GM18868 (cell line): ENCODE results near the gene CETP.
A peak's percentile ranks its signal among the peaks of the same experiment; 100 is the strongest.

Source experiments
- ATAC-seq: cut with Tn5 transposase; IDR thresholded peaks from one replicate; pipeline ENCODE4 v1.9.1; 2021; ENCODE audit warnings: mild to moderate bottlenecking, moderate library complexity; ENCODE audit not compliant: unreplicated experiment

The CETP gene

GRCh38 chr16:56961851-56962281, at the start of gene CETP:
Gene CETP (plus strand): TSS chr16:56961950. CDS start chr16:56961980, 30 bp downstream.
- no peak for ATAC-seq

DNA sequence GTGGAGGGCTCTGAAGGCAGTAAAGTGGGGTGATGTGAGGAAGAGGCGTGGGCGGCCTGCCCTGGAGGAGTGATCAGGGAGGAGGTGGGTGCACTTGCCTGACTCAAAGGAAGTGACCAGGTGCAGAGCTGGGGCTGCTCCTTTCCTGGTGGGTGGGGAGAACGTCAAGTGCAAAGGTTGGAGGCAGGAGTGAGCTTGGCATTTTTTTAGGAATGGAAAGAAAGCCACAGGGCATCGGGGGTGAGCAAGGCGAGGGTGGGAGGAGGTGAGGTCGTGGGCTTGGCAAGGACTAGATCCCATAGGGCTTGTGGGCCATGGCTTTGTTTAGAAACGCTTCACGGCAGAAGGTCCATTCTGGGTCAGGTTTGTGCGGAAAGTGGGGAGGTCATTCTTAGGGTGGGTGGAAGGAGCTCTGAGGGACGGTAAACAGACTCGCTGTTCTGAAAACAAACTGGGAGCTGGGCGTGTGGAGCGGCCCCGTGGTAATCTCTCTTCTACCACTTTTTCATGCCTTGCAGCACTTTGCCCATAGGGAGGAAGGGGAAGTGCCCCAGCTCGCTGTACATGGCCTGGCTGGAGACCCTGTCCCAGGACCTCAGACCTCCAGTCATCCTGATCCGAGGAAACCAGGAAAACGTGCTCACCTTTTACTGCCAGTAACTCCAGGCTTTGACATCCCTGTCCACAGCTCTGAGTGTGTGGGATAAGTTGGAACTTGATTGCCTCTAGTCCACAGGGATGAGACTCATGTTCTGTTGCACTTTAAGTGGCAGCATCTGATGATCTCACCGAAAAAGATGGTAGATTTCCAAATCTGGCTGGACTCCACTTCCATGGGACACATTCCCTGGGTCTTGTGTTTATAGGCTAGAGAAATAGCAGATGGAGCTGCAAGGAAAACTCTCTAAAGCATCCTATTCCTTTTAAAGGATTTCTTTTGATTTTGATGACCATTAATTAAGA, 48.7 kb upstream of the CETP start:
- ATAC-seq = no peak

DNA sequence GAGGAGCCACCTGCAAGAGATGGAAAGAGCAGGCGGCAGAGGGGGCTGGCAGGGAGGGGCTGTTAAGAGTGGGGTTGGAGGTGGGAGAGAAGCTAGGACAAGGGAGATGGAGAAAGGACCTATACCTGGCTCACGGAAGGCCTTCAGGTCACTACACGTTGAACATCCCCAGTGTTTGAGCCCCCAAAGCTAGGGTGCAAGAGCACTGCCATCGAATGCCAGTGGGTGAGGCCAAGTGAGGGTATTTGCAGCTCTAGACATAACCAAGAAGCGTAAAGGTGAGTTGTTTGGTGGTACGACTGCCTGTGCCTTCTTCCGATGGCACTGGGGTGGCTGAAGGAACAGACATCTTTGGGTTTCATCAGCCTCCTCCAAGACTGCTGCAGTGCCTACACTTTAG, 46.9 kb upstream of the CETP start:
- ATAC-seq = no peak

GRCh38 chr16:56915336-56916119, 46.2 kb upstream of the CETP start:
- no peak for ATAC-seq

GRCh38 chr16:56916571-56917403, 45.0 kb upstream of the CETP start:
- peak; percentile 78 for ATAC-seq

- no peak for ATAC-seq
Observed at GRCh38 chr16:56918467-56919012, 43.2 kb upstream of the CETP start.

DNA sequence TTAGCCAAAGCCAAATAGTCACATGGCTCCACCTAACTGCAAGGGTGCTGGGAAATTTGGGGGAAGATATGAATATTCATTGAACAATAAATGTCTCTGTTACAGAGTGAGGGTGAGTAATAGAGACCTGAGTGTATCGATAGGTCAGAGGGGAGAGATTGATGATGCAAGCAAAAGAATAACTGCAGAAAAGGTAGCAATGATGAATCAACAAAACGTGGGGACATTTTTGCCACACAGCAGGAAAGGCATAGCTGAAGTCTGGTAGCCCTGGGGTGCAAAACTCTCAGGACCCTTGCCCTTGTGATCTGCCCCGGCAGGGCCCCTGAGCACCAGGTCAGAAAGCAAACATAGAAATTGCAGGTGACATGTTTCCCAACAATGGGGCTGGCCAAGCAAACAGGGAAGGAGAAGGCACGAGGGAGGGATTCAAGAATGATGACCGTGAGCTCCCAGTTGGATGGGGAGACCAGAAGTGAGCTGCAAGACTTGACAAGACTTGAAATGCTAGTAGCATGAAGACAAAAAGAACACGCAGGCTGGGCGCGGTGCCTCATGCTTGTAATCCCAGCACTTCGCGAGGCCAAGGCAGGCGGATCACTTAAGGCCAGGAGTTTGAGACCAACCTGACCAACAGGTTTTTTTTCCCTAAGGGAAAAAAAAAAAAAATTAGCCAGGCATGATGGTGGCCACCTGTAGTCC, 42.5 kb upstream of the CETP start:
- ATAC-seq = no peak

- no peak for ATAC-seq
Observed at GRCh38 chr16:56921571-56921970, 40.2 kb upstream of the CETP start.

GRCh38 chr16:56923481-56924091, 38.2 kb upstream of the CETP start:
- ATAC-seq = no peak

GRCh38 chr16:56927471-56927870, 34.3 kb upstream of the CETP start:
- ATAC-seq = no peak

- no peak for ATAC-seq
Observed at GRCh38 chr16:56929639-56930038, 32.1 kb upstream of the CETP start.

GRCh38 chr16:56930486-56931270, 31.1 kb upstream of the CETP start:
- ATAC-seq = no peak

DNA sequence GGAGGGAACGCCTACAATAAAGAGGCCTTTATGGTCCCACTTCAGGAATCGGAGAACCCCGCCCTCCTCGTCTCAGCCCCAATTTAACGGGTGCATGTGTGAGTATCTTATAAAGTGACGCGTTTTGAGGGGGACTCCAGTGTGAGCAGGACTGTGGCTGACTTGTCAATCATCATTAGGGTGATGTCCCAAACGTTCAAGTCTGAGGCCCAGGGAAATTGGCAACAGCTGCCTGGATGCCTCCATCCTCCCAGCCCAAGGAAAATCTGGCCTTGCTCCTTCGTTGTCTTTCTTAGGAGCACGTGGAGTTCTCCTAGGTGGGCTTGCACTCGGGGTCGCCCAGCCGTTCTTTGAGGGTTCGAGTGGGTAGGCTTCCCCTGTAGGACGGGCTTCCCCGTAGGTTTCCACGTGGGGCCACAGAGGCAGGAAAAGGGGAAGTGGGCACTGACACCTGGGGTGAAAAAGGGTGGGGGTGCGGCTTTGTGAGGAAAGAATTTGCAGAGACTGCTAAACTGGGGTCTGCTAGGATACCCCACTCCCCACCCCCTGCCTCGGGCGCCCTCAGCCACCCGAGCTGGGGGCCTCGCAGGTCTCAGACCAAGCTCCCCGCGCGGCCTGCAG, 30.4 kb upstream of the CETP start:
- peak; percentile 45 for ATAC-seq

- peak; percentile 85 for ATAC-seq
Observed at GRCh38 chr16:56931892-56932720, 29.6 kb upstream of the CETP start, which contains the start of gene HERPUD1. Gene HERPUD1 (plus strand): TSS chr16:56932142. CDS start chr16:56932245, 103 bp downstream.

DNA sequence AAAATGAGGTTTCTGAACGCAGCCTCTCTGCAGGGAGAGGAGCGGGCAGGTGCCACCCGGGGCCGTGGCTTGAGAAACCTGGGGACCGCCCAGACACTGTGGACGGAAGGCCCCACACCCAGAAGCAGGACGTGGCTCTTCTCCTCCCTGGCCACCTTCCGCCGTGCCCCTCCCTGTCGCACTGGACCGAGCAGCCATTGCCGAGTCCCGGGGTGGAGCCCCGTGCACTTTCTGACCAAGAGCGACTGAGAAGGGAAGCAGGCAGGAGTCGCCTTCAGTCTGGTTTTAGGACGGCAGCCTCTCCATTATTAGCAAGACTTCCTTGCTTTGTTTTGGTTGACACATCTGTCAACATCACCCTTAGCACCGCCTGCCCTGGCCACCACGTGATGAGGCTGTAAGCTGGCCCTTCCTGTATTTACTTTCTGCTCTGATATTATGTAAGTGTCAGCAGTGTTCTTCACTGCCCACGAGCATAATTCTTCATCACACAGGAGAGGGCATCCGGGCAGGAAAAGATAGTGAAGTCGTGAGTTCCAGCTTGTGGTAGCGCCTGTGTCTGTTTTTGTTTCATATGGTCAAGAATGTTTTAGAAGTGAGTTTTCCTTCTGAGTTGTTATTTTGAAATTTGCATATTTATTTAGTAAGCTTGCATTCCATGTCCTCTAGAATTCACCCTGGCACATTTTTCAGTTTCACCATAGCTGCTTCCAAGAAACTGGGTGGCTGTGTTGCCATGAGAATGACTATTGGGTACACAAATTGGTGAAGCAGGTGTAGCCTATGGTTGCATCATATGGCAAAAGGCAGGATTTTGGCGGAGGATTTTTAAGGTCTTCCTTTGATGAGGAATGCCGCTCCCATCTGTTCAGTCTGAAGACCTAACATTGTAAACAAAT, 28.8 kb upstream of the CETP start:
- no peak for ATAC-seq
